Measurements from ENCODE around the gene RBM28.

Gene RBM28

DNA sequence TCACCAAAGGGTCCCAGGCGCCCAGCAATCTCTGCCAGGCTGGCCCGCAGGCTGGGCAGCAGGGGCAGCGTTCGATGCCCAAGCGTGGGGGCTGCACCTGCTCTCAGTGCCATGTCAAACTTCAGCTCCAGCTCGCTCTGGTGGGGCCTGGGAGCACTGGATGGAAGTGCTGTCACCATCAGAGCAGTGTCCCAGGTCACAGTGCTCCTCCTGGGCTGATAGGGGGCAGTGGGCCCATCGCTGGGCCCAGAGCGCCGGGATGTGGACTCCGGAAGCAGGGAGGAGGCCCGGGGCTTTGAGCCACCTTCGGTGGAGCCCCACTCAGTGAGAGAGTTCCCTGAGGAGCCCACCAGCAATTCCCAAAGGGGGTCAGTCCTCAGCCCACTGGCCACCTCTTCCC, 15.6 kb upstream of the RBM28 start:
- Histone ChIP-seq H3K4me3 (ENCODE audit: low read depth, low read length) (no peak overlapping the region), H3K9me3 (ENCODE audit: control insufficient read depth, insufficient read depth, low read depth, low read length) (no peaks in the 10 kb centered on the region), H3K4me1 (ENCODE audit: control insufficient read depth, insufficient read depth, low read length) (no peaks in the 10 kb centered on the region; the same call in 1 of the 2 replicates), H3K36me3 (ENCODE audit: control insufficient read depth in 2 of 2, insufficient read depth in 1 of 2, low read length in 2 of 2) (no peaks in the 10 kb centered on the region), H3K27ac (ENCODE audit: extremely low read depth, low read depth, low read length) (no peak overlapping the region)
- ChIA-PET POLR2A (no interaction called here), CTCF (interaction anchor here (1.1 to 3.5 kb wide), 4 partner anchors 11 to 28 kb away, joined by 3 to 28 read pairs (median 8); no protein-coding TSS in a partner anchor)
- TF ChIP-seq PRDM2 (tag by site-specific recombination; IDR thresholded peaks at IDR 0.05; ENCODE audit: borderline replicate concordance) (no peak), ZNF654 (tag by site-specific recombination; IDR thresholded peaks at IDR 0.05; ENCODE audit: low read depth) (no peak), ZNF155 (tag by site-specific recombination; IDR thresholded peaks at IDR 0.05) (no peak), ZNF624 (tag by site-specific recombination; IDR thresholded peaks at IDR 0.05) (no peak), ZNF548 (tag by site-specific recombination; IDR thresholded peaks at IDR 0.05) (no peak), REPIN1 (tag by site-specific recombination; IDR thresholded peaks at IDR 0.05; ENCODE audit: low read depth) (no peak)
- TF ChIP-seq, protein P1, sequence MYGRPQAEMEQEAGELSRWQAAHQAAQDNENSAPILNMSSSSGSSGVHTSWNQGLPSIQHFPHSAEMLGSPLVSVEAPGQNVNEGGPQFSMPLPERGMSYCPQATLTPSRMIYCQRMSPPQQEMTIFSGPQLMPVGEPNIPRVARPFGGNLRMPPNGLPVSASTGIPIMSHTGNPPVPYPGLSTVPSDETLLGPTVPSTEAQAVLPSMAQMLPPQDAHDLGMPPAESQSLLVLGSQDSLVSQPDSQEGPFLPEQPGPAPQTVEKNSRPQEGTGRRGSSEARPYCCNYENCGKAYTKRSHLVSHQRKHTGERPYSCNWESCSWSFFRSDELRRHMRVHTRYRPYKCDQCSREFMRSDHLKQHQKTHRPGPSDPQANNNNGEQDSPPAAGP (tag by site-specific recombination; IDR thresholded peaks at IDR 0.05), result no peak

GRCh38 chr7:128358233-128358632, 14.5 kb upstream of the RBM28 start:
- H3K4me1 ChIP-seq (ENCODE audit: control insufficient read depth, insufficient read depth, low read length), result no peaks in the 10 kb centered on the region; the same call in 1 of the 2 replicates
- ChIA-PET CTCF (interaction anchor here (0.5 to 3.9 kb wide), 8 partner anchors 10 to 101 kb away, joined by 3 to 28 read pairs (median 4); no protein-coding TSS in a partner anchor), POLR2A (interaction anchor here (1.6 kb wide), 1 partner anchor 15 kb away, joined by 4 read pairs; the partner anchor contains the start of gene RBM28)
- TF ChIP-seq ZNF600 (tag by site-specific recombination; IDR thresholded peaks at IDR 0.05), result no peak
- TF ChIP-seq ZNF140 (tag by site-specific recombination; IDR thresholded peaks at IDR 0.05), result no peak
- no peak for TF ChIP-seq BCL11B (tag by site-specific recombination; IDR thresholded peaks at IDR 0.05; ENCODE audit: low read depth)
- TF ChIP-seq ZNF664 (tag by site-specific recombination; IDR thresholded peaks at IDR 0.05), result no peak
- TF ChIP-seq GLI2 (tag by site-specific recombination; IDR thresholded peaks at IDR 0.05; ENCODE audit: borderline replicate concordance, low read depth), result no peak
- no peak for TF ChIP-seq ZNF585B (tag by site-specific recombination; IDR thresholded peaks at IDR 0.05)
- TF ChIP-seq, protein P2, sequence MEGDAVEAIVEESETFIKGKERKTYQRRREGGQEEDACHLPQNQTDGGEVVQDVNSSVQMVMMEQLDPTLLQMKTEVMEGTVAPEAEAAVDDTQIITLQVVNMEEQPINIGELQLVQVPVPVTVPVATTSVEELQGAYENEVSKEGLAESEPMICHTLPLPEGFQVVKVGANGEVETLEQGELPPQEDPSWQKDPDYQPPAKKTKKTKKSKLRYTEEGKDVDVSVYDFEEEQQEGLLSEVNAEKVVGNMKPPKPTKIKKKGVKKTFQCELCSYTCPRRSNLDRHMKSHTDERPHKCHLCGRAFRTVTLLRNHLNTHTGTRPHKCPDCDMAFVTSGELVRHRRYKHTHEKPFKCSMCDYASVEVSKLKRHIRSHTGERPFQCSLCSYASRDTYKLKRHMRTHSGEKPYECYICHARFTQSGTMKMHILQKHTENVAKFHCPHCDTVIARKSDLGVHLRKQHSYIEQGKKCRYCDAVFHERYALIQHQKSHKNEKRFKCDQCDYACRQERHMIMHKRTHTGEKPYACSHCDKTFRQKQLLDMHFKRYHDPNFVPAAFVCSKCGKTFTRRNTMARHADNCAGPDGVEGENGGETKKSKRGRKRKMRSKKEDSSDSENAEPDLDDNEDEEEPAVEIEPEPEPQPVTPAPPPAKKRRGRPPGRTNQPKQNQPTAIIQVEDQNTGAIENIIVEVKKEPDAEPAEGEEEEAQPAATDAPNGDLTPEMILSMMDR (tag by site-specific recombination; IDR thresholded peaks at IDR 0.05), result no peak
- TF ChIP-seq, protein P3, sequence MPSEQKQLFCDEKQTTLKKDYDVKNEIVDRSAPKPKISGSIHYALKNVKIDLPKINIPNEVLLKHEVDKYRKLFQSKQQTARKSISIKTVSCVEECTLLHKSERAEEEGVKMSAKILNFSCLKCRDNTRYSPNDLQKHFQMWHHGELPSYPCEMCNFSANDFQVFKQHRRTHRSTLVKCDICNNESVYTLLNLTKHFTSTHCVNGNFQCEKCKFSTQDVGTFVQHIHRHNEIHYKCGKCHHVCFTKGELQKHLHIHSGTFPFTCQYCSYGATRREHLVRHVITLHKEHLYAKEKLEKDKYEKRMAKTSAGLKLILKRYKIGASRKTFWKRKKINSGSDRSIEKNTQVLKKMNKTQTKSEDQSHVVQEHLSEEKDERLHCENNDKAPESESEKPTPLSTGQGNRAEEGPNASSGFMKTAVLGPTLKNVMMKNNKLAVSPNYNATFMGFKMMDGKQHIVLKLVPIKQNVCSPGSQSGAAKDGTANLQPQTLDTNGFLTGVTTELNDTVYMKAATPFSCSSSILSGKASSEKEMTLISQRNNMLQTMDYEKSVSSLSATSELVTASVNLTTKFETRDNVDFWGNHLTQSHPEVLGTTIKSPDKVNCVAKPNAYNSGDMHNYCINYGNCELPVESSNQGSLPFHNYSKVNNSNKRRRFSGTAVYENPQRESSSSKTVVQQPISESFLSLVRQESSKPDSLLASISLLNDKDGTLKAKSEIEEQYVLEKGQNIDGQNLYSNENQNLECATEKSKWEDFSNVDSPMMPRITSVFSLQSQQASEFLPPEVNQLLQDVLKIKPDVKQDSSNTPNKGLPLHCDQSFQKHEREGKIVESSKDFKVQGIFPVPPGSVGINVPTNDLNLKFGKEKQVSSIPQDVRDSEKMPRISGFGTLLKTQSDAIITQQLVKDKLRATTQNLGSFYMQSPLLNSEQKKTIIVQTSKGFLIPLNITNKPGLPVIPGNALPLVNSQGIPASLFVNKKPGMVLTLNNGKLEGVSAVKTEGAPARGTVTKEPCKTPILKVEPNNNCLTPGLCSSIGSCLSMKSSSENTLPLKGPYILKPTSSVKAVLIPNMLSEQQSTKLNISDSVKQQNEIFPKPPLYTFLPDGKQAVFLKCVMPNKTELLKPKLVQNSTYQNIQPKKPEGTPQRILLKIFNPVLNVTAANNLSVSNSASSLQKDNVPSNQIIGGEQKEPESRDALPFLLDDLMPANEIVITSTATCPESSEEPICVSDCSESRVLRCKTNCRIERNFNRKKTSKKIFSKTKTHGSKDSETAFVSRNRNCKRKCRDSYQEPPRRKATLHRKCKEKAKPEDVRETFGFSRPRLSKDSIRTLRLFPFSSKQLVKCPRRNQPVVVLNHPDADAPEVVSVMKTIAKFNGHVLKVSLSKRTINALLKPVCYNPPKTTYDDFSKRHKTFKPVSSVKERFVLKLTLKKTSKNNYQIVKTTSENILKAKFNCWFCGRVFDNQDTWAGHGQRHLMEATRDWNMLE (tag by site-specific recombination; conservative IDR thresholded peaks at IDR 0.05; ENCODE audit: low read depth), result no peak
- no peak for TF ChIP-seq HOXA7 (CRISPR knock-in tag; IDR thresholded peaks at IDR 0.05; ENCODE audit: borderline replicate concordance)
- TF ChIP-seq, protein P4, sequence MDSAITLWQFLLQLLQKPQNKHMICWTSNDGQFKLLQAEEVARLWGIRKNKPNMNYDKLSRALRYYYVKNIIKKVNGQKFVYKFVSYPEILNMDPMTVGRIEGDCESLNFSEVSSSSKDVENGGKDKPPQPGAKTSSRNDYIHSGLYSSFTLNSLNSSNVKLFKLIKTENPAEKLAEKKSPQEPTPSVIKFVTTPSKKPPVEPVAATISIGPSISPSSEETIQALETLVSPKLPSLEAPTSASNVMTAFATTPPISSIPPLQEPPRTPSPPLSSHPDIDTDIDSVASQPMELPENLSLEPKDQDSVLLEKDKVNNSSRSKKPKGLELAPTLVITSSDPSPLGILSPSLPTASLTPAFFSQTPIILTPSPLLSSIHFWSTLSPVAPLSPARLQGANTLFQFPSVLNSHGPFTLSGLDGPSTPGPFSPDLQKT (IDR thresholded peaks at IDR 0.05; ENCODE audit: borderline replicate concordance, low read depth, low read length), result no peak
- no peak overlapping the region for H3K27ac ChIP-seq (ENCODE audit: extremely low read depth, low read depth, low read length)
- no peaks in the 10 kb centered on the region for H3K36me3 ChIP-seq (ENCODE audit: control insufficient read depth in 2 of 2, insufficient read depth in 1 of 2, low read length in 2 of 2)
- H3K4me3 ChIP-seq (ENCODE audit: low read depth, low read length), result no peak overlapping the region
- no peaks in the 10 kb centered on the region for H3K9me3 ChIP-seq (ENCODE audit: control insufficient read depth, insufficient read depth, low read depth, low read length)

Measured in HEK293 (cell line).